Nephron (organoid): ENCODE results near the gene RIPK4.

Source experiments
- H3K27ac Mint-ChIP-seq, 3 experiments: 2 replicates each; pipeline ENCODE4 v1.8.0; 2020; ENCODE audit warnings: mixed read lengths in 3 of 3, mild to moderate bottlenecking in 2 of 3, moderate library complexity in 1 of 3
- H3K27me3 Mint-ChIP-seq: 2 replicates; pipeline ENCODE4 v1.8.0; 2021; ENCODE audit warnings: low read depth, mild to moderate bottlenecking, moderate library complexity, mixed read lengths
- H3K36me3 Mint-ChIP-seq: 2 replicates; pipeline ENCODE4 v1.8.0; 2020; ENCODE audit warnings: low read depth, mixed read lengths
- H3K4me1 Mint-ChIP-seq: 2 replicates; pipeline ENCODE4 v1.8.0; 2020; ENCODE audit warnings: mixed read lengths
- H3K4me3 Mint-ChIP-seq, 3 experiments: 2 replicates each; pipeline ENCODE4 v1.8.0; 2020; ENCODE audit warnings: mild to moderate bottlenecking in 3 of 3, mixed read lengths in 3 of 3, moderate library complexity in 2 of 3
- H3K9me3 Mint-ChIP-seq: 2 replicates; pipeline ENCODE4 v1.8.0; 2020; ENCODE audit warnings: mixed read lengths
- TF ChIP-seq, protein P1 (sequence below), 3 experiments: fragments of 200-600 bp; sonication (generic); IDR thresholded peaks; one replicate each; pipeline ENCODE4 v1.5.0; 2021; ENCODE audit warnings: antibody characterized with exemption in 3 of 3; ENCODE audit not compliant: unreplicated experiment in 3 of 3

The RIPK4 gene

GRCh38 chr21:41770901-41771624 lies 4.2 kb upstream of the RIPK4 start:
- peak overlapping the region in 1 of 3 experiments; percentile 92 for H3K27ac Mint-ChIP-seq
- no peaks in the 10 kb centered on the region for H3K9me3 Mint-ChIP-seq
- H3K4me3 Mint-ChIP-seq: no peak overlapping the region
- no peaks in the 10 kb centered on the region for H3K36me3 Mint-ChIP-seq
- TF ChIP-seq, protein P1, sequence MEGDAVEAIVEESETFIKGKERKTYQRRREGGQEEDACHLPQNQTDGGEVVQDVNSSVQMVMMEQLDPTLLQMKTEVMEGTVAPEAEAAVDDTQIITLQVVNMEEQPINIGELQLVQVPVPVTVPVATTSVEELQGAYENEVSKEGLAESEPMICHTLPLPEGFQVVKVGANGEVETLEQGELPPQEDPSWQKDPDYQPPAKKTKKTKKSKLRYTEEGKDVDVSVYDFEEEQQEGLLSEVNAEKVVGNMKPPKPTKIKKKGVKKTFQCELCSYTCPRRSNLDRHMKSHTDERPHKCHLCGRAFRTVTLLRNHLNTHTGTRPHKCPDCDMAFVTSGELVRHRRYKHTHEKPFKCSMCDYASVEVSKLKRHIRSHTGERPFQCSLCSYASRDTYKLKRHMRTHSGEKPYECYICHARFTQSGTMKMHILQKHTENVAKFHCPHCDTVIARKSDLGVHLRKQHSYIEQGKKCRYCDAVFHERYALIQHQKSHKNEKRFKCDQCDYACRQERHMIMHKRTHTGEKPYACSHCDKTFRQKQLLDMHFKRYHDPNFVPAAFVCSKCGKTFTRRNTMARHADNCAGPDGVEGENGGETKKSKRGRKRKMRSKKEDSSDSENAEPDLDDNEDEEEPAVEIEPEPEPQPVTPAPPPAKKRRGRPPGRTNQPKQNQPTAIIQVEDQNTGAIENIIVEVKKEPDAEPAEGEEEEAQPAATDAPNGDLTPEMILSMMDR (IDR thresholded peaks at IDR 0.05; ENCODE audit: unreplicated experiment in 3 of 3): no peak
- peaks cover 57% of the 10 kb centered on the region for H3K4me1 Mint-ChIP-seq
- H3K27me3 Mint-ChIP-seq: peaks cover 83% of the 10 kb centered on the region

GRCh38 chr21:41769933-41770332 lies 3.1 kb upstream of the RIPK4 start:
- Mint-ChIP-seq H3K27ac (peak overlapping the region in 1 of 3 experiments; percentile 92), H3K4me3 (no peak overlapping the region), H3K9me3 (no peaks in the 10 kb centered on the region), H3K36me3 (no peaks in the 10 kb centered on the region), H3K27me3 (peaks cover 87% of the 10 kb centered on the region), H3K4me1 (peaks cover 54% of the 10 kb centered on the region)
- TF ChIP-seq, protein P1 (IDR thresholded peaks at IDR 0.05; ENCODE audit: unreplicated experiment in 3 of 3): no peak

DNA sequence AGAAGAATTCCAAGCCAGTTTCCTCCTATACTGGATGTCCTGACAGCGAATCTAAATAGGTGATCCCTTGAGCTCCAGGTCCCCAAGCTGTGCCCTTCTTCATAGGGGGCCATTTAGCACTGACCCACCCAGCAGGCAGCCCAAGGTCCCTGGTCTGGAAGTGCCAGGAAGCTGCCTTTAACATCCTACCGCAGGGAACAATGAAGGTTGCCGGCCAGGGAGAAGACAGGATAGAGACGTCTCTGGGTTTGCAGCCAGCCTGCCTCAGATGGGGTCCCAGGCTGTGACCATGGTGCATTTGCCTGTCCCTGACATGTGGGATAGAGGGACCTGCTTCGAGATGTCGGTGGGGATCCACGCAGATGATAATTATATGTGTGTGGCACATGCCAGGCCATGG lies 2.7 kb upstream of the RIPK4 start:
- Mint-ChIP-seq H3K9me3 (no peaks in the 10 kb centered on the region), H3K4me3 (no peak overlapping the region), H3K36me3 (no peaks in the 10 kb centered on the region), H3K4me1 (peaks cover 50% of the 10 kb centered on the region), H3K27me3 (peaks cover 87% of the 10 kb centered on the region), H3K27ac (peak overlapping the region in 1 of 3 experiments; percentile 92)
- TF ChIP-seq, protein P1 (IDR thresholded peaks at IDR 0.05; ENCODE audit: unreplicated experiment in 3 of 3): no peak

DNA sequence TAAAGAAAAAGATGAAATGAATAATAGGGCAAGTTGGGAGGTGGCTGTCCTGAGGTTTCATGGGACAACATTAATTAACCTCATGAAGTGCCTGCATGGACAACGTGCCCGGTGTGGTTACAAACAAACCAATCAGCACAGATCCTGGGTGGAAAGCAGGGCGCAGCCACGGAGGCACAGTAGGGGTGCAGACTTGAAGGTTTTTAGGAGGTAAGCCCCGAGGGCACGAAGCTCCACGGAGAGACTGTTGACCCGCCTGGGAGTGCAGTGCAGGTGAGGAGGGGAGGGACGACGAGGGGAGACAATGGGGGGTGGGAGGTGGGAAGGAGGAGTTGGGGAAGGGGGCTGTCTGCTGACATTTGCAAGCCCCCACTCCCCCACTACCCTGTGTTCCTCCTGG lies 2.3 kb upstream of the RIPK4 start:
- Mint-ChIP-seq H3K27me3 (peaks cover 88% of the 10 kb centered on the region), H3K36me3 (no peaks in the 10 kb centered on the region), H3K9me3 (no peaks in the 10 kb centered on the region), H3K4me1 (peaks cover 47% of the 10 kb centered on the region), H3K4me3 (peak overlapping the region; percentile 83 to 84 (median 83)), H3K27ac (peak overlapping the region; percentile 18 to 92 (median 51))
- TF ChIP-seq, protein P1 (IDR thresholded peaks at IDR 0.05; ENCODE audit: unreplicated experiment in 3 of 3): no peak

DNA sequence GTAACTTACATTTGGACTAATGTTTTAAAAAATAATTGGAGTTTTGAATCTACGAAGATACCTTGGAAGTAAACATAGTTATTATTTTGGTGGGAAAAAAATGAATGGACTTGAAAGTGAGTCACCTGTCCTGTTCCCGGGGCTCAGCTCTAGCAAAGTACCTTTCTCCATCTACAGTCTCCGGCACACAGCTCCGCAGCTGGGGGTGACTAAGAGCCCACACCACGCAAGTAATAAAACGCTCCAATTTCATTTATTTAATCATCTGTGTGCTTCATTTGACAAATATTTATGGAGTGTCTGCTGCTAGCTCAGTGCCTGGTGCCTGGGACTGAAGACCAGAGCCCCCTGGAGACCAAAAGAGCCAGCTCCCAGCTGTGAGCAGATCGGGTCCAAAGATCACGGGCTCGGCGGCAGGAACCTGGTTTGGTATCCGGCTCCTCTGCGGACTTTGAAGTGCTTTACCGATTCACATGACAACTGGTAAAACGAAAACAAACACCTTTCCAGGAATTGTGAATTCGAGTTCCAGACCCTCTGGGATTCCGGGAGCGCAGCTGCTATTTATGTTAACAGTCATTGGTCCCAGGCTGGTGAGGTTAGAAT lies 1.7 kb upstream of the RIPK4 start:
- H3K27ac Mint-ChIP-seq: peak overlapping the region; percentile 18 to 92 (median 51)
- H3K9me3 Mint-ChIP-seq: no peaks in the 10 kb centered on the region
- H3K36me3 Mint-ChIP-seq: no peaks in the 10 kb centered on the region
- H3K4me3 Mint-ChIP-seq: peak overlapping the region; percentile 83 to 84 (median 83)
- TF ChIP-seq, protein P1 (IDR thresholded peaks at IDR 0.05; ENCODE audit: unreplicated experiment in 3 of 3): peak; percentile 22 to 38 (median 28)
- peaks cover 47% of the 10 kb centered on the region for H3K4me1 Mint-ChIP-seq
- H3K27me3 Mint-ChIP-seq: peaks cover 94% of the 10 kb centered on the region
